ENCODE data around the gene YIPF4.
"Not testable (repeated sequence)": the region's sequence is repeated elsewhere in the genome, so short reads cannot be mapped to it uniquely, and the experiment has no call there.

Gene YIPF4

GRCh38 chr2:32365679-32366078 is 88.0 kb downstream of the YIPF4 start:
- not testable (repeated sequence) for DNase-seq (ENCODE audit: low read depth, low spot score)

Data from ELF-1 (cell line).